GM21737 (cell line): ENCODE results near the gene MBD5.

ENCODE experiments used
- ATAC-seq: cut with Tn5 transposase; IDR thresholded peaks from one replicate; pipeline ENCODE4 v1.9.1; 2021; ENCODE audit warnings: mild to moderate bottlenecking, moderate library complexity; ENCODE audit not compliant: unreplicated experiment

Gene MBD5

DNA sequence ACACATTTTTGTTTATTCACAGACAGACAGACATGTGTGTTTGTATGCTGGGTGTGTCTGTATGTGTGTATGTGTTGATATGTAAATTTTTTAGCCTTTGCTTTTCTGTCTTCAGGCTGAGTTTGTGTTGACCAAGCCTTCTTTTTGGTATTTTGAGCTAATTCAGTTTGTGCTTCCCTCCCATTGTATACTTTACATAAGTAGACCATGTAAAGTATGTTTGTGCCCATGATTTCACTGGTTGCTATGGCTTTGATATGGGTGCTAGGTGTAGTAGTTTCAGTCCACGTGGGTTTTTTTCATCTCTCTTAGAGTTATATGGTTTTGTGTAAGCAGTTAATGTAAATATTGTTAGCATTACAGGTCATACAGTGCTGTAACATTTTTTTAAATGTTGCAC is 494.2 kb downstream of the MBD5 start:
- ATAC-seq, result no peak

DNA sequence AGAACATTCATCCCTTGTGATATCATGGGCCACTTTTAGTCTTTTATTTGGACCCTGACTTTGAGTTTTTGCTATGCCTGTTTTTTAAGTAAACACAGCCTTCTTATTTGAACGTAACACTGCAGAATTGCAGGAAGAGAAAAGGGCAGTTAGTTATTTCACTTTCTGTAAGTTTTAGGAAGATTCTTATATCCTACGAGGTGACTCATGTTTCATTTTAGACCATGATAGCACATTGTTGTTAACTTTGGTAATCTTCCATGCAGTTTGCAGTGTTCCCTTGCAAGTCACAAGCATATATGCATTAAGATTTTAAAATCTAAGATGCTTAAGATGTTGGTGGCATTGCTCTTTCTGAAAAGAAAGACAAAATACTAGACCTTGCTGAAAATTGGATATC is 495.1 kb downstream of the MBD5 start:
- no peak for ATAC-seq

DNA sequence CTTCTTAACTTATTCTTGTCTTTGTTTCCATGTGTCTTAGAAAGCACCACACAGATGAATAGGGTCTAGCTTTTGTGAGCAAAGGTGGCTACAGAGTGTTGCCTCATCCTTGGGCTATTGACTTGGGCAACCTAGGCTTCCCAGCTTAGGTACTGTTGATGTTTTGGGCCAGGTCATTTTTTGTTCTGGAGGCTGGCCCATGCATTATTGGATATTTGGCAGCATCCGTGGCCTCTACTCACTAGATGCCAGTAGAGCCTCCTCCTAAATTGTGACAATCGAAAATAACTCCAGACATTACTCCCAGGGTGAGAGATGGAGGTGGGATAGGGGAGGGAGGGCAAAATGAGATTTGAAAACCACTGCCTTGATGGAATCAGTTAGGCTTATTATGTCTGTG is 496.4 kb downstream of the MBD5 start:
- ATAC-seq, result no peak

DNA sequence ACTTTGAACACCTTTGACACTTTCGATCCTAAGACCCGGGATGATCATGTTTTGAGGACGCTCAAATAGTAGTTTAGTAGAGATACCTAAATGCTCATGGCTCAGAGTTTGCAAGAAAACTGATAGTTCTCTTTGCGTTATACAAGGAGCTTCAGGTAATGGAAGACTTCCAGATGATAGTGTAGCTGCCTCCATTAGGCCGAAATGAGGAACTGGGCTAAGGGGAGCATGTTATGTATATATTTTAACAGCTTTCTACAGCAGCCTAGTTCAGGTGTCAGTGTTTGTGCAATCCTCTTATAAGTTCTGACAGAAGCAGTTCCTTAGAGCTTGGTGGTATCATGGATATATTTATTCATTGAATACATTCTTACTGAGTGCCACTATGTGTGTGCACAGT is 496.9 kb downstream of the MBD5 start:
- no peak for ATAC-seq

DNA sequence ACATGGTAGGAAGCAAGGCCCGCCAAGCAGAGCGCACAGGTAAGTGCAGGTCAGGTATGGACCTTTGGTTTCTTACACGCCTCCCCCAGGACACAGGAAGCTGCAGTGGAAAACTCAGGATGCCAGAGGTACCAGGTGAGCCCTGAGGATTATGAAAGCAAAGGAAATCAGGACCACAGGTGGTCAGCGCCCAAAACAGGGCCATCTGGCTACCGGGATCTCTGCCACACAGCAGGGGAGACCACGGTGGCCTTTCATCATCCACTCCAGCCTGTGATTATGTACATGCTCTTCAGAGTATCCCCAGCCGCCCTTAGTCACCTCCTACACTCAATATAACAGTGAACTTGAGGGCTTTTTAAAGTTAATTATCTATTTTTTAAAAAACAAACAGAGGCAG is 498.1 kb downstream of the MBD5 start:
- ATAC-seq, result no peak

DNA sequence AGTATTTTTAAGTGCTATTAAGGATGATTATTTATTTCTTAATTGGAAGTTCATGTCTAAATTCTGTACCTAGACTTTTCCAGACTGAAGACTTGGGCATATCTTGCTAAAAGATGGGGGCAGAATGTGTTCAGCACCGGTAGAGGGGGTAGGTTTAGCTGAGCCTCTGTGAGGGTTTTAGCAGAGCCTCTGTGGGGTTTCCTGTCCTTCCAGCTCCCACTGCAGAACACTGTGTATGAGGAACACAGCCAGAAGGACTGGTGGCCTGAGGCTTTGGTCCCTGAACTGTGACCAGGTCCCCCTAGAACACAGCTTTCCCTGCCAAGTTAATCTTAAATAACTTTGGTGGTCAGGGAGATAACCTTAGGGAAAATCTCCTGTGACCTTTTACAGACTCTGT is 500.3 kb downstream of the MBD5 start:
- ATAC-seq, result no peak

DNA sequence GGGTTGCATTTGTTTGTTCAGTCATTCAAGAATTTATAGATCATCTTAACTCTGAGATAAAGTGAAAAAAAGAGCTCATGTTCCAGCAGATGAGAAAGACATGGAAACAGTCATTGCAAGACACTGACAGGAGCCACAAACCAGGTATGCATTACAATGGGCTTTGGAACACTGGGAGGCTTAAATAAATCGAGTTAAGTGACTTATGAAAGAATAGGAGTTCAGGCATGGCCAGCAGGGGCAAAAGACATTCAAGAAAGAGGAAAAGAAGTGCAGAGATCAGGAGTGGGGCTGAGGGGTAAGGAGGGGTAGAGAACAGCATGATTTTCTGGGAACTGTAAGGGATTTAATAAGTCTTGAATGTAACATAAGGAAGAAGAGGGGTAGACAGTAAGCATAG is 502.4 kb downstream of the MBD5 start:
- ATAC-seq, result no peak

GRCh38 chr2:148524519-148524919 is 503.6 kb downstream of the MBD5 start:
- no peak for ATAC-seq

- ATAC-seq, result no peak
These were observed 504.2 kb downstream of the MBD5 start for GRCh38 chr2:148525130-148525529.

DNA sequence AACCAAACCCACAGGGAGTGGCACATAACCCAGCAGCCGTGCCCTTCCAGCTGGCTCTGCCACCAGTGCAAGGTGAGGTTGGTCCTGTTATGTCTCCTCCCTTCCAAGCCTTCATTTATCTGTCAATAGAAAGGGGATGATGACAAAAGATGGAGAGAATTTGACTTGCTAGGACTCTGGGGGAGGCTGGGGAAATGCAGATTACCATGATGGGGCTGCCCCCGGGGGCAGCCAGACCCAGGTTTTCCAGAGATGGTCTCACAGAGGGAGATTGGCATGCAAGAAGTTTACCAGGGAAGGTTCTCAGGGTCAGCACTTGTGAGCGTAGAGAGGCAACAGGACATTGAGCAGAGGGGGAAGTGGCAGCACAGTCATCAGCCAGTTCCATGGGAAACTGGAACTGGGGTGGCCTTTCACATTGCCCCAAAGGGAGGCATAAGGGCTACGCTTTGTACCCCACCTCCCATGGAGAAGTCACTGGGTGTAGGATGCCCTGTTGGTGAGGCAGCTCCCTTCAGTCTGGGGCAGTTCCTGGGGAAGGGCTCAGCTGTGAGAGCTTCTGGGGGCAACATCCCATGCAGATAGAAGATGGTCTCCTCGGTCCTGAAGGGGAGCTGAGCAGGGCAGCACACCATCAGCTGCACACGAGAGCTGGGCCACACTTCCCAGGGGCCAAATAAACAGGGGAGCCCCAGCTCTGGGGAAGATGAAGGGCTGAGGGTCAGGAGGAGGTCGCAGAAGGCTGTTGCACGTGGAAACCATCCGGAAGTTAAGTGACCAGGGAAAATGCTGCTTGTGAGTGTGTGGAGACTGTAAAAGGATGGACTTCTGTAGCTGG is 505.8 kb downstream of the MBD5 start:
- ATAC-seq, result no peak

DNA sequence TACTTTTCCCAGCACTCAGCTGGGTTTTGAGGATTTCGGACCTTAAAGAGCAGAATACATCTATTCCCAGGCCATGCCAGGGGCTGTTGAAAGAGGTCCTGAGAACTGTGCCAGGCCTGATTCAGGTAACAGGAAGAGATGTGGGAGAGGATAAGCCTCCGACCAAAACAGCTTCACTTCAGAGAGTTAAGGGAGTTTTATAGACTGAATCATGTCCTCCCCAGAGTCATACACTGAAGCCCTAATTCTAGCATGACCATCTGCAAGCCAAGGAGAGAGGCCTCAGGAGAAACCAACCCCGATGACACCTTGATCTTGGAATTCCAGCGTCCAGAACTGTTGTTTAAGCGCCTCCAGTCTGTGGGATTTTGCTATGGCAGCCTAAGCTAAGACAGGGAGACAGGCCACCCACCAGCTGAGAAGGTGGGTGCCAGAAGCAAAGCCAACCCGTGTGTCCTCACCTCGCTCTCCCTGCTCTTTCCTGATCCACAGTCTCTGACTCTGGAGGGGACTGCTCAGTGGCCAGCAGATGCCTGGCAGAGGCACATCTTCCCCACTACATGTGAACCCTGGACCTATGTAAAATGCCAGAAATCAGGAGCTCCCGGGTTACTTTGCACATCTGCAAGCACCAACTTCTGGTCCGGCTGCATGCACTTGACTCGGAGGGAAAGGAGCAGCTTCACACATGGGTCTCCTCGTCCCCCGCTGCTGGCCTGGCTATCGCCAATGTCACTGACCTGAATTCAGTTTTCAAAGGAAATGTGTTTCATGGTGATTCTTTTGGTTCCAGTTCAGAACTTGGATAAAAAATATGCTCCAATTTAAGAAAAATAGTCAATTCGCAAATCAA is 506.8 kb downstream of the MBD5 start:
- ATAC-seq, result no peak

- ATAC-seq, result no peak
These were observed 507.6 kb downstream of the MBD5 start for GRCh38 chr2:148528356-148529064.

DNA sequence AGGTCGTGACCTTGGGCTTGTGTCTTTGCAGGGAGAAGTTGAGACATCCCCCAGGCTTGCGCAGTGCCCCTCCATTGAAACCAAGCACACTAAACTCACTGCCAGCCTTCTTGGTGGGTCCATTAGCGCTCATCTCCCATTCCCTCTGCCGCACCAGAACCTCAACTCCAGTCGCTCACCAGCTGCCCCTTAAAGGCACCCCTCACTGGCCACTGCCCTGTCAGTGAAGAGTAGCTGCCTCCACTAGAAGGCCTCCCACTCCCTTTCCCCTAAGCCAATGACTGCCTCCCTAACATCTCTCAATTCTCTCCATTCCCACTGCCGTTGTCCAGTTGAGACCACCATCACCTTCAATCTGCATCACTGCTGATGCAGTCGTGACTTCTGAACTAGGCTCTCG is 508.9 kb downstream of the MBD5 start:
- ATAC-seq, result no peak

DNA sequence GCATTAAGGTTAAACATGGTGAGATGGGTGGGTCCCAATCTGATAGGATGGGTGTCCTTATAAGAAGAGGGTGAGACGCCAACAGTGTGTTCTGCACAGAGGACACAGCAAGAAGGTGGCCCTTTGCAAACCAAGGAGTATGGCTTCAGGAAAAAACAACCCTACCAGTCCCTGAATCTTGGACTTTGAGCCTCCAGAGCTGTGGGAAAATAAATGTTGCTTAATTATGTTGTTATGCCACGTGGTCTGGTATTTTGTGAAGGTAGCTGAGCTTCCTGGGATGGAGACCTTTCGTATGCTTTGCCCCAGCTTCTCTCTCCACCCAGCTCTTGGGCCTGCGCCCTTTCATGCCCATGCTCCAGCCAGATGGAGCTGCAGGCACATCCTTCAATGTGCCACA is 509.5 kb downstream of the MBD5 start:
- no peak for ATAC-seq

GRCh38 chr2:148531235-148531634 is 510.3 kb downstream of the MBD5 start:
- ATAC-seq, result no peak

DNA sequence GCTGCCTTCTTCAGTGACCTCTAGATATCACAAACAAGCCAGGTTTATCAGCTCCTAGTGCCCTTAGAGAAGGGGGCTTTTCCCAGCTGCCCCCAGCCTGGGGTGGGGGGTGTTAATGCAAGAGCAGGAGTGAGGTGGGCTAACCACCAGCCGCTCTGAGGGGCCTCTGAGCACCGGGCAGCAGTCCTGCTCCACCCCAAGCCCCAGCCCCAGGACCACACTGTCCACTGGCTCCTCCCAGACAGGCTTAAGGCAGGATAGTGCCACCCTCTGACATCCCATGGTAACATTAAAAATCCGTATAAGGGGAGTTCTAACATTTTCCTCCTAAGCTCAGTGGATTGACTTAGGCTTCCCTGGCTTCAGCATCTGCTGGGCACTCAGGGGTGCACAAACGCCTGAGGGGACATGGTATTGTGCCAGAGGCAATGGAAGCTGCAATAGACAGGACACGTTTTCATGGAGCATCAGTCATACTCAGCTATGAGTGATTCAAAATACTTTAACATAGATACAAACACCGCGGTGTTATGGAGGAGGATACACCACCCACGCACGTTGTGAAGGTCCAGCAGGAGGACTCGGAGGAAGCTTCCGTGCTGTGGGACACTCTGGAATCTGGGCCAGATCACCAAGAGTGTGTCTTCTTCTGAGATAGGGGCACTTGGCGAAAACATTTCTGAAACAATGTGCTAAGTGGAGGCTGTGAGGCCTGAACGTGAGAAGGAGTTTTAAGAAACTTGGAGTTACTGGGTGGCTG is 511.0 kb downstream of the MBD5 start:
- ATAC-seq, result no peak

- no peak for ATAC-seq
These were observed 512.1 kb downstream of the MBD5 start for GRCh38 chr2:148533004-148533403.

GRCh38 chr2:148533685-148534084 is 512.8 kb downstream of the MBD5 start:
- no peak for ATAC-seq

DNA sequence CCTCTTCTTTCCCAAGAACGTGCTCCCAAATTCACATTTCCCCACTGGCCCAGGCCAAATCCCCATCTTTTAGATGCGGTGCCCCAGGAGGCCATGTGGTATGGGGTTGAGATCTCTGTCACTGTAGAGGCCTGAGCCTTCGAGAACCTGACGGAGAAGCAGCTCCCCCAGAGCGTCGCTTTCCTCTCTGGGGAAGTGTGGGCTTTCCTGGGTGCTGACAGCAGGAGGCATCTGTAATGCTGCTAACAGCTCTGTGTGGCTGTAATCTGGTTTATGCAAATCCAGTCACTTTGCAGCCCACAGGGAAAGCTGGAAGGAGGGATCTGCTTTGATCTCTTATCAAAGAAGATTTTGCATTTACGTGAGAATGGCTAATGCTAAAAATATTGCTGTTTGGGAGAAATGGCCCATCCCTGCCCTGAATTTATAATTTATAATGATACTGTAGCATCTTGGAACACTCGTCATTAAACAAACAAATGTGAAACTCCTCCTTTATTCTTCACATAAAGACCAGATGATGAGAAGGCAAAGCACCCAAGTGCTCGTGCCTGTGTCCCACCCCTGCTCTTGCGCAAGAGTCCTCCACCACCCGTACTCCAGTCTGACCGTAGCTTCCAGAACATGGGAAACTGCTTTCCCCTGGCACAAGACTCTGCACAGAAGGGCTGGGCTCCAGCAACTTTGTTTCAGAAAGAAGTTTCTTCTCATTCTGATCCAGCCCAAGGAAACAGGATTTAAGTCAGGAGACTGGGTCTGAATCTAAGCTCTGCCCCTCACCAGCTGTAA is 513.7 kb downstream of the MBD5 start:
- ATAC-seq, result no peak

- no peak for ATAC-seq
These were observed 517.5 kb downstream of the MBD5 start for GRCh38 chr2:148538375-148538774.
